Fibroblast of lung (primary cell): ENCODE results near the gene RPS16. TPM values are rescaled to one million over a fixed set of nuclear protein-coding genes. Genes with fewer than 3 reads are reported as not detected.
A peak's percentile ranks its signal among the peaks of the same experiment; 100 is the strongest.

ENCODE experiments used
- DNase-seq, 2 donors: peaks; one replicate each; pipeline versions ENCODE4 v3.0.0 to v3.0.0-alpha.2; 2010; ENCODE audit warnings: low read depth in 2 of 2
- H2AFZ ChIP-seq: 2 replicates; pipeline ENCODE4 v1.5.1; 2012; ENCODE audit warnings: low read length, control low read depth, inconsistent platforms
- H3K27ac ChIP-seq: 2 replicates; pipeline ENCODE4 v1.5.1; 2011; ENCODE audit warnings: low read length, control low read depth; ENCODE audit not compliant: insufficient read depth
- H3K27me3 ChIP-seq: 2 replicates; pipeline ENCODE4 v1.5.1; 2011; ENCODE audit warnings: mild to moderate bottlenecking, low read length; ENCODE audit not compliant: control insufficient read depth, insufficient read depth
- H3K36me3 ChIP-seq: 2 replicates; pipeline ENCODE4 v1.5.1; 2011; ENCODE audit warnings: low read length; ENCODE audit not compliant: control insufficient read depth, insufficient read depth
- H3K4me1 ChIP-seq: 2 replicates; pipeline ENCODE4 v1.5.1; 2011; ENCODE audit warnings: low read length; ENCODE audit not compliant: control insufficient read depth, insufficient read depth; ENCODE audit errors: extremely low read depth
- H3K4me2 ChIP-seq: 2 replicates; pipeline ENCODE4 v1.5.1; 2011; ENCODE audit warnings: low read length, control low read depth; ENCODE audit not compliant: insufficient read depth; ENCODE audit errors: extremely low read depth
- H3K4me3 ChIP-seq, 4 experiments: fragments of 200-600 bp in 1 of 4; sonication (generic) in 1 of 4; replicated peaks in 1 of 4; 2 replicates each; pipeline ENCODE4 v1.5.1; 2011 to 2016; ENCODE audit warnings: low read length in 4 of 4, low read depth in 3 of 4, mild to moderate bottlenecking in 3 of 4, control low read depth in 2 of 4, inconsistent platforms in 1 of 4, mixed read lengths in 1 of 4; ENCODE audit not compliant: insufficient read depth in 1 of 4; ENCODE audit errors: control extremely low read depth in 1 of 4
- H3K79me2 ChIP-seq: 2 replicates; pipeline ENCODE4 v1.5.1; 2012; ENCODE audit warnings: mild to moderate bottlenecking, low read length, inconsistent platforms; ENCODE audit not compliant: control insufficient read depth, insufficient read depth
- H3K9ac ChIP-seq: 2 replicates; pipeline ENCODE4 v1.5.1; 2011; ENCODE audit warnings: mild to moderate bottlenecking, low read length, control low read depth; ENCODE audit not compliant: insufficient read depth
- H3K9me3 ChIP-seq: 2 replicates; pipeline ENCODE4 v1.5.1; 2012; ENCODE audit warnings: low read depth, low read length; ENCODE audit not compliant: control insufficient read depth, insufficient read depth
- H4K20me1 ChIP-seq: 2 replicates; pipeline ENCODE4 v1.5.1; 2011; ENCODE audit warnings: low read length; ENCODE audit not compliant: control insufficient read depth, insufficient read depth; ENCODE audit errors: extremely low read depth
- CTCF ChIP-seq, 2 donors: IDR thresholded peaks in 1 of 2; conservative IDR thresholded peaks in 1 of 2; 1 replicate in 1 of 2; 2 replicates in 1 of 2; pipeline ENCODE4 v1.5.1; 2011 to 2012; ENCODE audit warnings: low read length in 2 of 2, control low read depth in 1 of 2, inconsistent platforms in 1 of 2, low read depth in 1 of 2, mild to moderate bottlenecking in 1 of 2
- EZH2 ChIP-seq: IDR thresholded peaks from 2 replicates; pipeline ENCODE4 v1.5.1; 2012; ENCODE audit warnings: low read length, control low read depth, mild to moderate bottlenecking; ENCODE audit errors: missing control alignments
- polyA plus RNA-seq, 2 donors: library from polyadenylated mRNA; depleted of rRNA in 1 of 2; stranded (reverse) in 1 of 2; unstranded in 1 of 2; fragments of >200 nt; gene quantifications; 2 replicates each; pipeline ENCODE4 v1.2.1, GENCODE V29; 2011 to 2012; ENCODE audit warnings: missing spikeins in 1 of 2
- total RNA-seq: library from RNA; depleted of rRNA; stranded (reverse); fragments of >200 nt; gene quantifications from 2 replicates; pipeline ENCODE4 v1.2.1, GENCODE V29; 2014

Gene RPS16
- total and polyA plus RNA-seq, 2 donors (not counting 1 experiment from before 2014, with no cell fraction given): 149 to 1,704 TPM

GRCh38 chr19:39403331-39404312 lies 32.1 kb downstream of the RPS16 start:
- DNase-seq: peak; percentile 97 to 100
- Histone ChIP-seq H3K79me2 (peaks cover 29% of the 10 kb centered on the region), H3K36me3 (peaks cover 12% of the 10 kb centered on the region)

GRCh38 chr19:39402346-39403300 lies 33.1 kb downstream of the RPS16 start:
- Histone ChIP-seq H3K27me3 (no peaks in the 10 kb centered on the region), H3K4me1 (peaks cover 38% of the 10 kb centered on the region), H4K20me1 (no peaks in the 10 kb centered on the region), H3K9ac (peak overlapping the region; percentile 86), H3K4me2 (peak overlapping the region; percentile 79), H3K79me2 (peaks cover 19% of the 10 kb centered on the region), H3K36me3 (peaks cover 2% of the 10 kb centered on the region), H3K9me3 (no peaks in the 10 kb centered on the region), H2AFZ (peak overlapping the region; percentile 21), H3K4me3 (peak overlapping the region; percentile 30 to 58 (median 42)), H3K27ac (peak overlapping the region; percentile 96)
- no peak for TF ChIP-seq EZH2
- TF ChIP-seq CTCF (conservative IDR thresholded peaks at IDR 0.05 in 1 of 2, IDR thresholded peaks at IDR 0.05 in 1 of 2; ENCODE audit: low read depth in 1 of 2, low read length in 2 of 2): no peak
- DNase-seq: peak; percentile 79 to 94

More at GRCh38 chr19:39403331-39404312, 32.1 kb downstream of the RPS16 start:
- Histone ChIP-seq H3K4me3 (peak overlapping the region; percentile 30 to 58 (median 44)), H2AFZ (no peak overlapping the region), H3K4me1 (peaks cover 29% of the 10 kb centered on the region), H3K9ac (peak overlapping the region; percentile 86), H3K4me2 (peak overlapping the region; percentile 79), H3K27ac (peak overlapping the region; percentile 96), H3K9me3 (no peaks in the 10 kb centered on the region), H3K27me3 (no peaks in the 10 kb centered on the region), H4K20me1 (peaks cover 6% of the 10 kb centered on the region)
- TF ChIP-seq EZH2: no peak
- no peak for TF ChIP-seq CTCF (conservative IDR thresholded peaks at IDR 0.05 in 1 of 2, IDR thresholded peaks at IDR 0.05 in 1 of 2; ENCODE audit: low read depth in 1 of 2, low read length in 2 of 2)
